ENCODE measurements around the gene SCLT1. TPM values are rescaled to one million over a fixed set of nuclear protein-coding genes. Genes with fewer than 3 reads are reported as not detected.

SCLT1 gene
- total and polyA plus RNA-seq, 2 of the 13 experiments (the other 11 are each of a cell fraction or from before 2014, with no cell fraction given), result 1.5 to 8.7 TPM

DNA sequence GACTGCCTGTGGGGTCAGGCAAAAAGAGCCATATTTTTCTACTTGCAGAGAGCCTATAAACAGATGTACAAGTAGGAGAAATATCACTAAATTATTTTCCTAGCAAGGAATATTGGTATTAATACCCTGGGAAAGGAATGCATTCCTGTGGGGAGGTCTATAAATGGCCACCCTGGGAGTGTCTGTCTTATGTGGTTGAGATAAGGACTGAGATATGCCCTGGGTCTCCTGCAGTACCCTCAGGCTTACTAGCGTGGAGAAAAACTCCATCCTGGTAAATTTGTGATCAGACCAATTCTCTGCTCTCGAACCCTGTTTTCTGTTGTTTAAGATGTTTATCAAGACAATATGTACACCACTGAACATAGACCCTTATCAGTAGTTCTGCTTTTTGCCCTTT is 38.0 kb upstream of the SCLT1 start:
- no peaks in the 10 kb centered on the region for H3K9me3 ChIP-seq (ENCODE audit: low read length)
- in situ Hi-C loops (cut with HindIII; ENCODE audit: extremely low pct_ligation_motif_present, low pct_unique_long_range_greater_than_20kb), result no loop called here
- intact Hi-C loops (cut with micrococcal nuclease; ENCODE audit: unreplicated experiment), result no loop called here
- no peak overlapping the region for H3K27ac ChIP-seq (ENCODE audit: extremely low read length, insufficient read depth, low read length)
- no peaks in the 10 kb centered on the region for H4K20me1 ChIP-seq (ENCODE audit: insufficient read depth, low read length)
- no peak overlapping the region for H2AFZ ChIP-seq (ENCODE audit: low read length)
- no peak for ATAC-seq
- no TSS peak for BruUV-seq (replicated peaks)
- TF ChIP-seq TCF7L2 (IDR thresholded peaks at IDR 0.05; ENCODE audit: low read depth, low read length), result no peak
- no peak for TF ChIP-seq POLR2AphosphoS5 (IDR thresholded peaks at IDR 0.05; ENCODE audit: low read depth, low read length)
- TF ChIP-seq ZNF460 (CRISPR knock-in tag; IDR thresholded peaks at IDR 0.05; ENCODE audit: borderline replicate concordance), result no peak
- TF ChIP-seq ZNF12 (CRISPR knock-in tag; IDR thresholded peaks at IDR 0.05), result no peak
- TF ChIP-seq SPEN (CRISPR knock-in tag; IDR thresholded peaks at IDR 0.05; ENCODE audit: low read depth), result no peak
- TF ChIP-seq, protein P1, sequence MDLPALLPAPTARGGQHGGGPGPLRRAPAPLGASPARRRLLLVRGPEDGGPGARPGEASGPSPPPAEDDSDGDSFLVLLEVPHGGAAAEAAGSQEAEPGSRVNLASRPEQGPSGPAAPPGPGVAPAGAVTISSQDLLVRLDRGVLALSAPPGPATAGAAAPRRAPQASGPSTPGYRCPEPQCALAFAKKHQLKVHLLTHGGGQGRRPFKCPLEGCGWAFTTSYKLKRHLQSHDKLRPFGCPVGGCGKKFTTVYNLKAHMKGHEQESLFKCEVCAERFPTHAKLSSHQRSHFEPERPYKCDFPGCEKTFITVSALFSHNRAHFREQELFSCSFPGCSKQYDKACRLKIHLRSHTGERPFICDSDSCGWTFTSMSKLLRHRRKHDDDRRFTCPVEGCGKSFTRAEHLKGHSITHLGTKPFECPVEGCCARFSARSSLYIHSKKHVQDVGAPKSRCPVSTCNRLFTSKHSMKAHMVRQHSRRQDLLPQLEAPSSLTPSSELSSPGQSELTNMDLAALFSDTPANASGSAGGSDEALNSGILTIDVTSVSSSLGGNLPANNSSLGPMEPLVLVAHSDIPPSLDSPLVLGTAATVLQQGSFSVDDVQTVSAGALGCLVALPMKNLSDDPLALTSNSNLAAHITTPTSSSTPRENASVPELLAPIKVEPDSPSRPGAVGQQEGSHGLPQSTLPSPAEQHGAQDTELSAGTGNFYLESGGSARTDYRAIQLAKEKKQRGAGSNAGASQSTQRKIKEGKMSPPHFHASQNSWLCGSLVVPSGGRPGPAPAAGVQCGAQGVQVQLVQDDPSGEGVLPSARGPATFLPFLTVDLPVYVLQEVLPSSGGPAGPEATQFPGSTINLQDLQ (CRISPR knock-in tag; IDR thresholded peaks at IDR 0.05), result no peak
- no peak for TF ChIP-seq ZNF879 (CRISPR knock-in tag; IDR thresholded peaks at IDR 0.05)
- TF ChIP-seq, protein P2, sequence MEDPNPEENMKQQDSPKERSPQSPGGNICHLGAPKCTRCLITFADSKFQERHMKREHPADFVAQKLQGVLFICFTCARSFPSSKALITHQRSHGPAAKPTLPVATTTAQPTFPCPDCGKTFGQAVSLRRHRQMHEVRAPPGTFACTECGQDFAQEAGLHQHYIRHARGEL (CRISPR knock-in tag; IDR thresholded peaks at IDR 0.05), result no peak
- TF ChIP-seq, protein P3, sequence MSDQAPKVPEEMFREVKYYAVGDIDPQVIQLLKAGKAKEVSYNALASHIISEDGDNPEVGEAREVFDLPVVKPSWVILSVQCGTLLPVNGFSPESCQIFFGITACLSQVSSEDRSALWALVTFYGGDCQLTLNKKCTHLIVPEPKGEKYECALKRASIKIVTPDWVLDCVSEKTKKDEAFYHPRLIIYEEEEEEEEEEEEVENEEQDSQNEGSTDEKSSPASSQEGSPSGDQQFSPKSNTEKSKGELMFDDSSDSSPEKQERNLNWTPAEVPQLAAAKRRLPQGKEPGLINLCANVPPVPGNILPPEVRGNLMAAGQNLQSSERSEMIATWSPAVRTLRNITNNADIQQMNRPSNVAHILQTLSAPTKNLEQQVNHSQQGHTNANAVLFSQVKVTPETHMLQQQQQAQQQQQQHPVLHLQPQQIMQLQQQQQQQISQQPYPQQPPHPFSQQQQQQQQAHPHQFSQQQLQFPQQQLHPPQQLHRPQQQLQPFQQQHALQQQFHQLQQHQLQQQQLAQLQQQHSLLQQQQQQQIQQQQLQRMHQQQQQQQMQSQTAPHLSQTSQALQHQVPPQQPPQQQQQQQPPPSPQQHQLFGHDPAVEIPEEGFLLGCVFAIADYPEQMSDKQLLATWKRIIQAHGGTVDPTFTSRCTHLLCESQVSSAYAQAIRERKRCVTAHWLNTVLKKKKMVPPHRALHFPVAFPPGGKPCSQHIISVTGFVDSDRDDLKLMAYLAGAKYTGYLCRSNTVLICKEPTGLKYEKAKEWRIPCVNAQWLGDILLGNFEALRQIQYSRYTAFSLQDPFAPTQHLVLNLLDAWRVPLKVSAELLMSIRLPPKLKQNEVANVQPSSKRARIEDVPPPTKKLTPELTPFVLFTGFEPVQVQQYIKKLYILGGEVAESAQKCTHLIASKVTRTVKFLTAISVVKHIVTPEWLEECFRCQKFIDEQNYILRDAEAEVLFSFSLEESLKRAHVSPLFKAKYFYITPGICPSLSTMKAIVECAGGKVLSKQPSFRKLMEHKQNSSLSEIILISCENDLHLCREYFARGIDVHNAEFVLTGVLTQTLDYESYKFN (CRISPR knock-in tag; conservative IDR thresholded peaks at IDR 0.05), result no peak
- no peak for TF ChIP-seq JDP2 (CRISPR knock-in tag; IDR thresholded peaks at IDR 0.05; ENCODE audit: borderline replicate concordance)
- TF ChIP-seq, protein P4, sequence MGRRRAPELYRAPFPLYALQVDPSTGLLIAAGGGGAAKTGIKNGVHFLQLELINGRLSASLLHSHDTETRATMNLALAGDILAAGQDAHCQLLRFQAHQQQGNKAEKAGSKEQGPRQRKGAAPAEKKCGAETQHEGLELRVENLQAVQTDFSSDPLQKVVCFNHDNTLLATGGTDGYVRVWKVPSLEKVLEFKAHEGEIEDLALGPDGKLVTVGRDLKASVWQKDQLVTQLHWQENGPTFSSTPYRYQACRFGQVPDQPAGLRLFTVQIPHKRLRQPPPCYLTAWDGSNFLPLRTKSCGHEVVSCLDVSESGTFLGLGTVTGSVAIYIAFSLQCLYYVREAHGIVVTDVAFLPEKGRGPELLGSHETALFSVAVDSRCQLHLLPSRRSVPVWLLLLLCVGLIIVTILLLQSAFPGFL (CRISPR knock-in tag; IDR thresholded peaks at IDR 0.05), result no peak
- no peak for TF ChIP-seq ZNF720 (CRISPR knock-in tag; IDR thresholded peaks at IDR 0.05)
- no peak for TF ChIP-seq CREM (IDR thresholded peaks at IDR 0.05)
- TF ChIP-seq CREM (CRISPR knock-in tag; IDR thresholded peaks at IDR 0.05), result no peak
- no peak for TF ChIP-seq LCORL (IDR thresholded peaks at IDR 0.05)
- TF ChIP-seq LCORL (CRISPR knock-in tag; IDR thresholded peaks at IDR 0.05), result no peak
- no peak for TF ChIP-seq ZNF121 (CRISPR knock-in tag; IDR thresholded peaks at IDR 0.05)
- no peaks in the 10 kb centered on the region for H3K79me2 ChIP-seq (ENCODE audit: insufficient read depth, low read length)
- H3K9ac ChIP-seq (ENCODE audit: insufficient read depth, low read depth, low read length), result no peak overlapping the region
- DNase-seq (ENCODE audit: low spot score), result no peak
- WGBS (ENCODE audit: low lambda C conversion rate), result 0% methylated on average over 2 of the region's 2 CpGs
- ChIA-PET POLR2A (no interaction called here), CTCF (ENCODE audit: low intra/inter-chr PET ratio, low total read pairs) (no interaction called here)
- no peaks in the 10 kb centered on the region for H3K4me1 ChIP-seq (ENCODE audit: insufficient read depth, low read length)
- no peak overlapping the region for H3K4me3 ChIP-seq (replicated peaks in 1 of 3; ENCODE audit: insufficient read depth in 1 of 3, low read depth in 2 of 3, low read length in 3 of 3)
- no peaks in the 10 kb centered on the region; a peak in 2 of 5 replicates for H3K27me3 ChIP-seq (ENCODE audit: control insufficient read depth in 1 of 2, insufficient read depth in 2 of 2, low read length in 2 of 2)
- H3K4me2 ChIP-seq (ENCODE audit: low read depth, low read length), result no peak overlapping the region
- no peaks in the 10 kb centered on the region for H3K36me3 ChIP-seq (replicated peaks in 1 of 2; ENCODE audit: control insufficient read depth in 1 of 2, insufficient read depth in 2 of 2, low read length in 2 of 2)
- FAIRE-seq, result no peak

Data from HepG2 (cell line).